IMR-90 (cell line): Measurements from ENCODE around the gene PMEPA1. TPM values are rescaled to one million over a fixed set of nuclear protein-coding genes. Genes with fewer than 3 reads are reported as not detected.

Experiments used
- ATAC-seq: fragments of 200-7000 bp; cut with Tn5 transposase; 2 replicates; pipeline ENCODE4 v1.9.1; 2020; ENCODE audit warnings: low read depth, mild to moderate bottlenecking, moderate library complexity
- BruUV-seq: library from RNA; stranded (reverse); fragments of 400-500 nt; replicated peaks from 2 replicates; lab custom pipeline; 2021; lab: Mats Ljungman, UMichigan
- CTCF ChIA-PET: fragments of 300-600 bp; formaldehyde crosslinking; extraction: SDS; loops from one replicate; lab custom pipeline; 2021; ENCODE audit warnings: antibody characterized with exemption; lab: Yijun Ruan, JAX
- POLR2A ChIA-PET: fragments of 300-600 bp; sonication (Branson Sonifier 250); formaldehyde crosslinking; loops from one replicate; lab custom pipeline; 2022; ENCODE audit warnings: antibody characterized with exemption; ENCODE audit not compliant: unreplicated experiment; lab: Charles Lee
- DNase-seq: peaks from one replicate; pipeline ENCODE4 v3.0.0; 2013
- H2AFZ ChIP-seq: replicated peaks from 2 replicates; pipeline ENCODE3; 2013; ENCODE audit warnings: low read length, mild to moderate bottlenecking; ENCODE audit not compliant: poor library complexity
- H2AK5ac ChIP-seq: 2 replicates; pipeline ENCODE4 v1.6.1; 2013; ENCODE audit warnings: low read depth, low read length, inconsistent platforms
- H2AK9ac ChIP-seq: replicated peaks from 2 replicates; pipeline ENCODE3; 2013; ENCODE audit warnings: mild to moderate bottlenecking, low read depth, low read length, moderate library complexity; ENCODE audit not compliant: poor library complexity
- H2BK120ac ChIP-seq: 2 replicates; pipeline ENCODE4 v1.6.1; 2013; ENCODE audit warnings: low read depth, low read length, inconsistent platforms
- H2BK15ac ChIP-seq: 3 replicates; pipeline ENCODE4 v1.6.1; 2013; ENCODE audit warnings: low read depth, low read length, inconsistent platforms
- H2BK20ac ChIP-seq: 2 replicates; pipeline ENCODE4 v1.6.1; 2013; ENCODE audit warnings: low read depth, mild to moderate bottlenecking, inconsistent platforms, low read length, moderate library complexity
- H2BK5ac ChIP-seq: 2 replicates; pipeline ENCODE4 v1.6.1; 2013; ENCODE audit warnings: mild to moderate bottlenecking, low read depth, low read length, inconsistent platforms; ENCODE audit not compliant: poor library complexity, severe bottlenecking
- H3K14ac ChIP-seq: replicated peaks from 2 replicates; pipeline ENCODE4 v1.6.1; 2013; ENCODE audit warnings: low read depth, low read length, inconsistent platforms
- H3K18ac ChIP-seq: 2 replicates; pipeline ENCODE4 v1.6.1; 2013; ENCODE audit warnings: low read depth, low read length, control low read depth
- H3K23ac ChIP-seq: 2 replicates; pipeline ENCODE4 v1.6.1; 2013; ENCODE audit warnings: low read depth, low read length, inconsistent platforms
- H3K27ac ChIP-seq: 2 replicates; pipeline ENCODE4 v1.5.1; 2013; ENCODE audit warnings: mild to moderate bottlenecking, control low read depth, low read length; ENCODE audit not compliant: insufficient read depth
- H3K27me3 ChIP-seq: 2 replicates; pipeline ENCODE4 v1.6.1; 2013; ENCODE audit warnings: low read length; ENCODE audit not compliant: control insufficient read depth, insufficient read depth
- H3K36me3 ChIP-seq: 2 replicates; pipeline ENCODE4 v1.6.1; 2013; ENCODE audit warnings: low read length, mixed read lengths; ENCODE audit not compliant: control insufficient read depth, insufficient read depth
- H3K4ac ChIP-seq: 2 replicates; pipeline ENCODE4 v1.6.1; 2013; ENCODE audit warnings: low read depth, low read length, inconsistent platforms
- H3K4me1 ChIP-seq: 2 replicates; pipeline ENCODE4 v1.6.1; 2013; ENCODE audit warnings: low read length, mixed read lengths; ENCODE audit not compliant: control insufficient read depth, insufficient read depth
- H3K4me2 ChIP-seq: 2 replicates; pipeline ENCODE4 v1.6.1; 2013; ENCODE audit warnings: low read depth, mild to moderate bottlenecking, control low read depth, low read length, moderate library complexity
- H3K4me3 ChIP-seq: 2 replicates; pipeline ENCODE4 v1.5.1; 2013; ENCODE audit warnings: low read depth, mild to moderate bottlenecking, control low read depth, low read length, moderate library complexity; ENCODE audit not compliant: insufficient read depth
- H3K56ac ChIP-seq: 2 replicates; pipeline ENCODE4 v1.6.1; 2013; ENCODE audit warnings: low read length, inconsistent platforms; ENCODE audit not compliant: insufficient read depth; ENCODE audit errors: extremely low read depth
- H3K79me1 ChIP-seq, 2 experiments: 2 replicates each; pipeline ENCODE4 v1.6.1; 2013; ENCODE audit warnings: low read length in 2 of 2, inconsistent platforms in 1 of 2, low read depth in 1 of 2
- H3K9ac ChIP-seq: 2 replicates; pipeline ENCODE4 v1.6.1; 2013; ENCODE audit warnings: low read depth, low read length, control low read depth
- H3K9me1 ChIP-seq: 2 replicates; pipeline ENCODE4 v1.6.1; 2013; ENCODE audit warnings: low read length, inconsistent platforms; ENCODE audit not compliant: insufficient read depth
- H3K9me3 ChIP-seq: 2 replicates; pipeline ENCODE4 v1.6.1; 2013; ENCODE audit warnings: low read length; ENCODE audit not compliant: control insufficient read depth, insufficient read depth
- H4K20me1 ChIP-seq: 2 replicates; pipeline ENCODE4 v1.6.1; 2013; ENCODE audit warnings: low read length, inconsistent platforms; ENCODE audit not compliant: insufficient read depth
- H4K5ac ChIP-seq: 2 replicates; pipeline ENCODE4 v1.6.1; 2013; ENCODE audit warnings: mild to moderate bottlenecking, low read depth, low read length, control low read depth
- H4K8ac ChIP-seq, 2 experiments: 2 replicates each; pipeline ENCODE4 v1.6.1; 2013; ENCODE audit warnings: low read depth in 2 of 2, low read length in 2 of 2, control low read depth in 1 of 2, inconsistent platforms in 1 of 2
- H4K91ac ChIP-seq: 2 replicates; pipeline ENCODE4 v1.6.1; 2013; ENCODE audit warnings: low read depth, low read length, inconsistent platforms; ENCODE audit not compliant: insufficient read depth
- FOS ChIP-seq: fragments of 150-350 bp; IDR thresholded peaks from 2 replicates; pipeline ENCODE4 v1.6.1; 2016; ENCODE audit warnings: low read depth, low read length
- WGBS, 2 experiments: methylation state at CpG; one replicate each; pipeline versions ENCODE4 v1.1.5 to v1.1.7; 2013; ENCODE audit warnings: missing lambda C conversion rate in 2 of 2; ENCODE audit not compliant: insufficient read length in 1 of 2; ENCODE audit errors: extremely low coverage in 2 of 2; 5-methylcytosine and 5-hydroxymethylcytosine counted together
- dilution Hi-C: fragments of 300-500 bp; cut with HindIII; formaldehyde crosslinking; loops from one replicate; pipeline ENCODE4 v1.14.3; 2018; ENCODE audit warnings: low sequenced_read_pairs; ENCODE audit not compliant: unreplicated experiment
- in situ Hi-C: fragments of 300-500 bp; cut with MboI; formaldehyde crosslinking; loops from 3 replicates; pipeline ENCODE4 v1.14.3; 2019; ENCODE audit warnings: low sequenced_read_pairs, inconsistent platforms, mixed read lengths
- intact Hi-C: fragments of 100-400 bp; cut with micrococcal nuclease; formaldehyde crosslinking; loops from 2 replicates; pipeline ENCODE4 v1.10.0; 2022
- polyA plus RNA-seq, 3 experiments: library from polyadenylated mRNA; depleted of rRNA; stranded (reverse); fragments of >200 nt; gene quantifications; 2 replicates each; pipeline ENCODE4 v1.2.3, GENCODE V29; 2012; ENCODE audit warnings: low replicate concordance in 1 of 3
- total RNA-seq: library from RNA; depleted of rRNA; stranded (reverse); fragments of >200 nt; gene quantifications from 2 replicates; pipeline ENCODE4 v1.2.3, GENCODE V29; 2012

Gene PMEPA1
- total and polyA plus RNA-seq, 2 of the 4 experiments (the other 2 are of a cell fraction) = 2.0 to 6.9 TPM

- H3K9me1 ChIP-seq = no peaks in the 10 kb centered on the region
- H2BK20ac ChIP-seq = no peak overlapping the region
- intact Hi-C loops (no loop called here), dilution Hi-C loops (no loop called here), in situ Hi-C loops (no loop called here)
- H3K14ac ChIP-seq = no peak overlapping the region
- no peak overlapping the region for H2AFZ ChIP-seq
- BruUV-seq = no TSS peak
- H3K27ac ChIP-seq = no peak overlapping the region
- no peak overlapping the region for H3K9ac ChIP-seq
- H4K5ac ChIP-seq = no peak overlapping the region
- no peak for ATAC-seq
- no peak overlapping the region for H4K91ac ChIP-seq
- no peak overlapping the region for H2BK5ac ChIP-seq
- H2BK120ac ChIP-seq = no peak overlapping the region
- no peak overlapping the region for H3K4me3 ChIP-seq
- 40% methylated on average over 1 of the region's 3 CpGs; no CpG with 5 or more reads in 1 of the 2 experiments for WGBS, 2 experiments
- no peak overlapping the region for H3K56ac ChIP-seq
- no peak overlapping the region for H3K4ac ChIP-seq
- H3K27me3 ChIP-seq = peaks cover 7% of the 10 kb centered on the region
- peaks cover 3% of the 10 kb centered on the region; the same call in 1 of the 2 replicates for H3K9me3 ChIP-seq
- H3K36me3 ChIP-seq = no peaks in the 10 kb centered on the region
- no peak for DNase-seq
- H3K23ac ChIP-seq = no peak overlapping the region
- TF ChIP-seq FOS = no peak
- no peak overlapping the region for H2BK15ac ChIP-seq
- H3K79me1 ChIP-seq = no peaks in the 10 kb centered on the region
- H4K8ac ChIP-seq = no peak overlapping the region
- no peak overlapping the region for H2AK9ac ChIP-seq
- H3K4me2 ChIP-seq = no peak overlapping the region
- no peak overlapping the region for H3K18ac ChIP-seq
- ChIA-PET CTCF (no interaction called here), POLR2A (no interaction called here)
- H2AK5ac ChIP-seq = no peak overlapping the region
- H4K20me1 ChIP-seq = no peaks in the 10 kb centered on the region
- H3K4me1 ChIP-seq = peaks cover 4% of the 10 kb centered on the region; the same call in 1 of the 2 replicates
Observed at GRCh38 chr20:57624124-57624523, 85.7 kb downstream of the PMEPA1 start.
